HEK293T (cell line): ENCODE results near the gene OPCML.

Source experiments
- FOXM1 ChIP-seq: fragments of 450-650 bp; IDR thresholded peaks from 2 replicates; pipeline ENCODE4 v1.6.1; 2017; ENCODE audit warnings: mild to moderate bottlenecking, borderline replicate concordance
- TARDBP ChIP-seq: fragments of 450-650 bp; IDR thresholded peaks from 2 replicates; pipeline ENCODE4 v1.6.1; 2016

DNA sequence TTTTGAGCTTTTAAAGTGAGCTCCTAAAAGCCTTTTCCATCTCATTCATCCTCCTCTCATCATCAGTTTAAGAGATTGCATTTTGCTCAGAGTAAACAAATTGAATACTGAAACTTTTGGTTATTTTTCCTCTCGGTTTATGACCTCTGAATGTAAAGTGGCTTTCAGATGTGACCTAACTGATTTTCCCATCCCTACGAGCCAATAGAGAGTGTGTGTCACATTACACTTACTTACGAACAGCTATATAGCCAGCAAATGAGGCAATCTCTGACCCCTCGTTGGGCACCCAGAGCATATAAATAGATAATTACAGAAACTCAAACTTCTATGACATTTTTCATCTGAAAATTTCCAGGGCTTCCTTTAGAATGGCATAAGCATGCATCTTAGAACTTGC is 317.7 kb downstream of the OPCML start:
- TF ChIP-seq FOXM1 (no peak), TARDBP (no peak)
